ENCODE results near the gene CACNG5. TPM values are rescaled to one million over a fixed set of nuclear protein-coding genes. Genes with fewer than 3 reads are reported as not detected.

Gene CACNG5
- total and polyA plus RNA-seq, 4 donors: not detected

- Histone ChIP-seq H3K4me3 (ENCODE audit: low read depth in 1 of 3, low read length in 3 of 3) (no peak overlapping the region), H3K4me1 (ENCODE audit: control insufficient read depth in 4 of 4, insufficient read depth in 4 of 4, low read length in 3 of 4) (no peaks in the 10 kb centered on the region), H3K9ac (ENCODE audit: low read depth in 1 of 2, low read length in 2 of 2) (no peak overlapping the region), H3K27ac (ENCODE audit: low read depth in 1 of 2, low read length in 2 of 2) (no peak overlapping the region), H3K36me3 (ENCODE audit: control insufficient read depth in 4 of 4, insufficient read depth in 3 of 4, low read depth in 1 of 4, low read length in 3 of 4) (peaks cover 3 to 37% (median 12%) of the 10 kb centered on the region in 4 donors), H3K27me3 (ENCODE audit: control insufficient read depth in 4 of 4, insufficient read depth in 4 of 4, low read length in 3 of 4) (no peaks in the 10 kb centered on the region), H3K9me3 (ENCODE audit: control insufficient read depth in 4 of 4, low read length in 3 of 4) (no peaks in the 10 kb centered on the region)
- DNase-seq (ENCODE audit: low spot score): no peak
- 96% methylated on average over 10 of the region's 10 CpGs for WGBS
- TF ChIP-seq HNF4A (conservative IDR thresholded peaks at IDR 0.05): no peak
- no peak for TF ChIP-seq FOXA1 (IDR thresholded peaks at IDR 0.05)
- TF ChIP-seq FOXA2 (IDR thresholded peaks at IDR 0.05): no peak
- no peak for TF ChIP-seq HNF4G (IDR thresholded peaks at IDR 0.05)
- no peak for TF ChIP-seq NR2F2 (IDR thresholded peaks at IDR 0.05)
- TF ChIP-seq SP1 (IDR thresholded peaks at IDR 0.05): no peak
- no peak for TF ChIP-seq MAX (IDR thresholded peaks at IDR 0.05)
- no peak for TF ChIP-seq ATF3 (IDR thresholded peaks at IDR 0.05)
- TF ChIP-seq JUND (IDR thresholded peaks at IDR 0.05): no peak
- TF ChIP-seq CTCF (IDR thresholded peaks at IDR 0.05; ENCODE audit: low read depth, low read length, missing input control): no peak
- no peak for TF ChIP-seq RAD21 (IDR thresholded peaks at IDR 0.05)
These were observed 48.8 kb upstream of the CACNG5 start for GRCh38 chr17:66786107-66786506.

- H3K36me3 ChIP-seq (ENCODE audit: control insufficient read depth in 4 of 4, insufficient read depth in 3 of 4, low read depth in 1 of 4, low read length in 3 of 4): peaks cover 4 to 41% (median 15%) of the 10 kb centered on the region in 4 donors
- no peak for DNase-seq (ENCODE audit: low spot score)
These were observed 47.0 kb upstream of the CACNG5 start for GRCh38 chr17:66787914-66788313.

More at GRCh38 chr17:66787914-66788313, 47.0 kb upstream of the CACNG5 start:
- WGBS: 79% methylated on average over 3 of the region's 3 CpGs
- Histone ChIP-seq H3K9me3 (ENCODE audit: control insufficient read depth in 4 of 4, low read length in 3 of 4) (no peaks in the 10 kb centered on the region), H3K9ac (ENCODE audit: low read depth in 1 of 2, low read length in 2 of 2) (no peak overlapping the region), H3K4me3 (ENCODE audit: low read depth in 1 of 3, low read length in 3 of 3) (no peak overlapping the region), H3K4me1 (ENCODE audit: control insufficient read depth in 4 of 4, insufficient read depth in 4 of 4, low read length in 3 of 4) (no peaks in the 10 kb centered on the region), H3K27ac (ENCODE audit: low read depth in 1 of 2, low read length in 2 of 2) (no peak overlapping the region), H3K27me3 (ENCODE audit: control insufficient read depth in 4 of 4, insufficient read depth in 4 of 4, low read length in 3 of 4) (no peaks in the 10 kb centered on the region)
- TF ChIP-seq REST (IDR thresholded peaks at IDR 0.05) (no peak), MAX (IDR thresholded peaks at IDR 0.05) (no peak), NR2F2 (IDR thresholded peaks at IDR 0.05) (no peak), CTCF (IDR thresholded peaks at IDR 0.05; ENCODE audit: low read depth, low read length, missing input control) (no peak), HNF4G (IDR thresholded peaks at IDR 0.05) (no peak), FOXA1 (IDR thresholded peaks at IDR 0.05) (no peak), EGR1 (IDR thresholded peaks at IDR 0.05; ENCODE audit: low read depth in 2 of 2) (no peak), RXRA (IDR thresholded peaks at IDR 0.05) (no peak), FOXA2 (IDR thresholded peaks at IDR 0.05) (no peak), SP1 (IDR thresholded peaks at IDR 0.05) (no peak), YY1 (IDR thresholded peaks at IDR 0.05) (no peak), ZBTB33 (IDR thresholded peaks at IDR 0.05) (no peak)
